Thyroid gland (tissue), 4 donors: ENCODE measurements around the gene TOM1L2.

Experiments used
- CTCF ChIP-seq, 6 experiments: fragments of 200-600 bp in 3 of 6; fragments of 450-650 bp in 3 of 6; sonication (generic) in 3 of 6; IDR thresholded peaks; one replicate each; pipeline ENCODE4 v1.5.1; 2016 to 2019; ENCODE audit warnings: antibody characterized with exemption in 6 of 6, mild to moderate bottlenecking in 2 of 6, inconsistent platforms in 1 of 6, moderate library complexity in 1 of 6
- POLR2A ChIP-seq, 2 donors: fragments of 450-650 bp; IDR thresholded peaks; one replicate each; pipeline ENCODE4 v1.6.1; 2017; ENCODE audit warnings: antibody characterized with exemption in 2 of 2, mild to moderate bottlenecking in 2 of 2, moderate library complexity in 1 of 2

- TF ChIP-seq POLR2A (IDR thresholded peaks at IDR 0.05), result no peak
- TF ChIP-seq CTCF (IDR thresholded peaks at IDR 0.05), result no peak
Observed at GRCh38 chr17:17950347-17950746, 21.9 kb downstream of the TOM1L2 start.
